GM06990 (cell line): ENCODE data around the gene ACVR2B.

Experiments used
- DNase-seq: peaks from one replicate; pipeline ENCODE4 v3.0.0-alpha.2; 2011; ENCODE audit not compliant: insufficient read length; ENCODE audit errors: extremely low read depth
- H3K27me3 ChIP-seq: replicated peaks from 2 replicates; pipeline ENCODE4 v1.6.0; 2011; ENCODE audit warnings: low read length; ENCODE audit not compliant: control insufficient read depth, insufficient read depth
- H3K36me3 ChIP-seq: 2 replicates; pipeline ENCODE4 v1.5.1; 2011; ENCODE audit warnings: low read length; ENCODE audit not compliant: control insufficient read depth, insufficient read depth
- H3K4me3 ChIP-seq: replicated peaks from 2 replicates; pipeline ENCODE4 v1.5.1; 2011; ENCODE audit warnings: low read depth, mild to moderate bottlenecking, control low read depth, low read length
- CTCF ChIP-seq: IDR thresholded peaks from 2 replicates; pipeline ENCODE4 v1.5.1; 2011; ENCODE audit warnings: low read length, control low read depth, mild to moderate bottlenecking, inconsistent platforms; ENCODE audit not compliant: insufficient read depth, poor library complexity, severe bottlenecking

Gene ACVR2B

GRCh38 chr3:38500688-38501417 is 47.2 kb downstream of the ACVR2B start:
- no peak for DNase-seq
- TF ChIP-seq CTCF = no peak
- no peaks in the 10 kb centered on the region for H3K27me3 ChIP-seq
- no peak overlapping the region for H3K4me3 ChIP-seq
- peaks cover 7% of the 10 kb centered on the region for H3K36me3 ChIP-seq

GRCh38 chr3:38507120-38507519 is 53.4 kb downstream of the ACVR2B start:
- no peak overlapping the region for H3K4me3 ChIP-seq
- no peak for DNase-seq
- no peaks in the 10 kb centered on the region for H3K27me3 ChIP-seq
- H3K36me3 ChIP-seq = peaks cover 2% of the 10 kb centered on the region
- no peak for TF ChIP-seq CTCF

- H3K27me3 ChIP-seq = no peaks in the 10 kb centered on the region
- no peak for TF ChIP-seq CTCF
- H3K36me3 ChIP-seq = peaks cover under 1% of the 10 kb centered on the region; the same call in 1 of the 2 replicates
- no peak overlapping the region for H3K4me3 ChIP-seq
- no peak for DNase-seq
Observed at GRCh38 chr3:38509732-38510131, 56.0 kb downstream of the ACVR2B start.

DNA sequence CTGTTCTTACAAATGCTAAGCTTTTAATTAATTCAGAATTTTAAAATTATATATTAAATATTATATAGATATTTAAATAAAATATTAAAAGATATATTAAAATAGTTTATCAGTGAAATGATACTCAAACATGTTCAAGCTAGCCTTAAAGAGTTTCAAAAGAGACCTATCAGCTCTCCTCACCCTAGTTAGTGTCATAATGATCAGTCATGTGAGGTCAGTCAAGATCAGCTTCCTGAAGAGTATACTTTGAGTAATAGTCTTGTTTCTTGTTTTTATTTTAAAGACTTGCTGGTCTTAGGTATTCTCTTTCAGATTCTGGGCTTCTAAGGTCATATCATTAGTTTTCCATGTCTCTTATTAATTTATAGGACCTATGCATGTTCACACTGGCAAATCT is 56.9 kb downstream of the ACVR2B start:
- no peak for TF ChIP-seq CTCF
- Histone ChIP-seq H3K36me3 (peaks cover 4% of the 10 kb centered on the region; the same call in 1 of the 2 replicates), H3K27me3 (no peaks in the 10 kb centered on the region), H3K4me3 (no peak overlapping the region)
- no peak for DNase-seq

DNA sequence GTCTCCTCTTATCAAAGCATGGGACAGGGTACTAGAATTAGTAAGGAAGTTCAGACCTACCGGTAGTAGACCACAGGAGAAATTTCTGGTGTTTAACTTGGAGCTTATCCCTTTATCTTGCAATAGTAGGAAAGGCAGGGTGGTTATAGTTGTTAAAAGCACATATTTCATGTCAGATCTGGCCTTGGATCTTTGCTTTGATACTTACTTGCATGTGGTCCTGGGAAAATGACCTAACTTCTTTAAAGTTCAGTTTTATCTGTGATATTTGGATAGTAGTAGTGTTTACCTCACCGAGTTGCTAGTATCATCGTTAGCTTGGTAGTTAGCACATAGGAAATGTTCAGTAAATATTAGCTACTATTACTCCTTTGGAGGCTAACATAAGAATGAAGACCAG is 57.9 kb downstream of the ACVR2B start:
- Histone ChIP-seq H3K4me3 (no peak overlapping the region), H3K27me3 (no peaks in the 10 kb centered on the region), H3K36me3 (peaks cover 4% of the 10 kb centered on the region; the same call in 1 of the 2 replicates)
- DNase-seq = no peak
- TF ChIP-seq CTCF = no peak

- H3K36me3 ChIP-seq = peaks cover 5% of the 10 kb centered on the region
- no peak overlapping the region for H3K4me3 ChIP-seq
- H3K27me3 ChIP-seq = no peaks in the 10 kb centered on the region
- TF ChIP-seq CTCF = no peak
- no peak for DNase-seq
Observed at GRCh38 chr3:38515367-38515766, 61.7 kb downstream of the ACVR2B start.
